ENCODE results near the gene SDSL.

Gene SDSL

GRCh38 chr12:113396828-113397496 lies 25.2 kb upstream of the SDSL start:
- no peak for DNase-seq

DNA sequence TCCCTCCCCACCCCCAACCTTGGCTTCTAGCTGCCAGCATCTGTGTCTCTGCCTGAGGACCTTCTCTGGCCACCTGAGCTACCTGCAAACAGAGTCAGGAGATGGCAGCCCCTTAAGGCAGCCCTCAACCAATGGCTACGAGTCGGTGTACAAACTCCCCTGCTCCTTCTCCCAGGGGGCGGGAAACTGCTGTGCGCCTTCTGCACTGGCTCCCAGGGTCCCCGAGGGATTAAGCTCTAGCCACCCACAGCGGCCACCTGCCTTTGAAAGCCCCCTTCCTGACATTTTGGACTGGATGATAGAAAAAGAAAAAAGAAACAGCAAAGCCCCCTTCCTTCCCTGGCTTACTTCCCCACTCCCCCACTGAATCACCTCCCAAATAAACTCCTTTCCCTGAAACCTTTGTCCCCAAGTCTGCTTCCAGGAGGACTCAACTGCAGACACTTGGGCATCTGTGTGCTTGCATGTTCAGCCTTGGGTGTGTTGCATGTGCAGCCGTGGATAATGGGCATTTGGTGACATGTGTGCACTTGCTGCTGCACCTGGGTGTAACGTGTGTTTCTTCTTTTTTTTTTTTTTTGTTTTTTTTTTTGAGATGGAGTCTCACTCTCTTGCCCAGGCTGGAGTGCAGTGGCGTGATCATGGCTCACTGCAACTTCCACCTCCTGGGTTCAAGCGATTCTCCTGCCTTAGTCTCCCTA lies 24.5 kb upstream of the SDSL start:
- no peak for DNase-seq

DNA sequence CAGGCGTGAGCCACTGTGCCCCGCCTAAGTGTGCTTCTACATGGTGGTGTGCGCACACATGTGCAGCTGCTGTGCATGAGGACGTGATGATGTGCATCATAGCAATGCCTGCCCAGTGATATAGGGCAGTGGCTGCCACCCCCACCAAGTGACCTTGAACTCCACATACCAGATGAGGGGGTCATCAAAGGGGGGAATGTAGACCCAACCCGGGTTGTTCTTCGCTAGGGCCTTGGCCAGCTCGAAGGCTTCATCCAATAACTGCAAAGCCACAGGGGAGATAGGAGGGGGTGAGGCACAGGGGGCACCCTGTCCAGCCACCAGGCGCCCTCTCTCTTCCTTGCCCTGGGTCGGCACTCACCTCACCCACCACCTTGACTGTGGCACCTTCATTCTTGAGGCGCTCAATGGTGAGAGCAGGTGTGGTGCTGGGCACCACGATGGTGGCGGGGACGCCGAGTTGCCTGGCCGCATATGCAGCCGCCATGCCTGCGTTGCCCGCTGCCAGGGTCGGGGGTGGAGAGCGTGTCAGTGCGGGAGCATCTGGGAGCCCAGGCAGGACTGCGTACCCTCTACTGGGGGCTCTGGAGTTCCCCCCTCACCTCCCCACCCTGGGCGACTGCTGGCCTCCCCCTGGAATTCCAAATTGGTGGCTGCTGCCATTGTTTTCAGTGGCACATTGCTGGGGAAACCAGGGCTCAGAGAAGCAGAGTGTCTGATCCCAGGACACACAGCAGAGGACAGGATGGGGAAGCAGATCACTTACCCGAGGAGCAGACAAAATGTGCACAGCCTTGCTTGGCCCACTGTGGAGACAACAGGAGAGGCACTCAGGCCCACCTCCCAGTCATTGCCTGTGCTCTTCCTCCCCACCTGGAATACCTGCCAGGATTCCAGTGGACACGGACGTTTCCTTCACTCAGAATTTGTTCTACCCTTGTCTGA lies 23.6 kb upstream of the SDSL start:
- DNase-seq, result no peak

- no peak for DNase-seq
Observed at GRCh38 chr12:113399490-113399889, 22.7 kb upstream of the SDSL start.

- DNase-seq, result no peak
Observed at GRCh38 chr12:113400362-113400761, 21.8 kb upstream of the SDSL start.

DNA sequence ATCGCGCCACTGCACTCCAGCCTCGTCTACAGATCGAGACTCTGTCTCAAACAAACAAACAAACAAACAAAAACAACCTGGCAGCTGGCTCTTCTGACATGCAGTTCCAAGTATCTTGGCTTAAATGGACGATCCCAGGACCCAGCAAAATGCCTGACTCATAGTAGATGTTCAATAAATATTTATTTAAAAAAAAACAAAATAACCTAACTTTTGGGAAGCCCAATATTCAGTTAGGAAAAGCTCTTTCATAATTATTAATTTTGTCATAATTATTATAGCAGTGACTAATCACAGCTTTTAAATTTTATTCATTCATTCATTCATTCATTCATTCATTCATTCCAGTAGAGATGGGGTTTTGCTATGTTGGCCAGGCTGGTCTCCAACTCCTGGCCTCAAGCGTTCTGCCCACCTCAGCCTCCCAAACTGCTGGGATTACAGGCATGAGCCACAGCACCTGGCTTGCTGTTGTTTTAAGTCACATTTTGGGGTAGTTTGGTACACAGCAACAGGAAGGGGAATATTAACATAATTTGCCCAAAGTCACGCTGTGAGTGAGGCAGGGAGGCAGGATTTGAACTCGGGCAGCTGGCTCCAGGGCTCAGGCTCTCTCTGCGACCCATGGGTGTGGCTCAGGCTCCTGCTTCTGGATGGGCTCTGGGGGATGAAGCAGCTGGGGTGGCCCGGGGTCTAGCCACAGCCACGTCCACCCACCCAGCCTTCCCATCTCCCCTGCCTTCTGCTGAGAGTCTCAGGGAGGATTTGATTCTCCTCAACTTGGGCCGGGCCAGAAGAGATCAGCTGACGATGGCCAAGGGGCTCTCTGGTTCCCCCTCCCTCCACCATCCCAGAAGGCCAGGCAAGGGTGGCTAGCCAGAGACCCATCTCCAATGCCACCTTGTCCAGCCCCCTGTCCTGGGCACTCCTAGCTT lies 20.8 kb upstream of the SDSL start:
- DNase-seq, result no peak

- no peak for DNase-seq
Observed at GRCh38 chr12:113402586-113403260, 19.5 kb upstream of the SDSL start.

- no peak for DNase-seq
Observed at GRCh38 chr12:113403435-113404415, 18.5 kb upstream of the SDSL start, which contains the start of gene SDS. Gene SDS (minus strand): TSS chr12:113403887. CDS start chr12:113399708, 4,179 bp downstream.

GRCh38 chr12:113405694-113406093 lies 16.5 kb upstream of the SDSL start:
- DNase-seq, result no peak

GRCh38 chr12:113407931-113408600 lies 14.1 kb upstream of the SDSL start:
- no peak for DNase-seq

- no peak for DNase-seq
Observed at GRCh38 chr12:113408756-113409298, 13.4 kb upstream of the SDSL start.

DNA sequence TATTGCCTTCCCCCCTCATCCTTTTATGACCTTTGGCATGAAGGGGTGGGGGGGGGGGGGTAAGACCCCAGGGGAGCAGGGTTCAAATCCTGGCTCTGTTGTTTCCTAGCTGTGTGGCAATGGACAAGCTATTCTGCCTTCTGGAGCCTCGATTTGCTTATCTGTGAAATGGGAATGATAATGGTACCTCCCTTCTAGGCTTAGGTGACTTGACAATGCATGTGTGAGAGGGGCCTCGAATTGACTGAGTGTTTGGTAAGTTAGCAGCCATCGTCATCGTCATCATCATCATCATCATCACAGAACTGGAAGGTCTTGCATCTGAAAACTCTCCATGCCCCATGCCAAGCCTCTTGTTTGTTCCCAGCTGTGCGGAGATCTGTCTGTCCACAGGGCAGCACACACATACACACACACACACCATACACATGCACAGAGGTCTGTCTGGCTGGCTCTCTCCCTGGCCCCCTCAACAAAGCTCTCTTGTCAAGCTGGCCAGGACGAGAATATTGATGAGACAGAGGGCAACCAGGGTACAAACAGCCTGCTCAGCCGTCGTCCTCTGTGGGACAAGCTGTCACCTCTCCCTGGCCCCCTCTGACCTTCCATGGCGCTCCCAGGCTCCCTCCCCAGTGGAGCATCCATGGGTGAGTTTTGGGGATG lies 12.6 kb upstream of the SDSL start:
- no peak for DNase-seq

GRCh38 chr12:113413488-113413939 lies 8.7 kb upstream of the SDSL start:
- no peak for DNase-seq

GRCh38 chr12:113414519-113415038 lies 7.6 kb upstream of the SDSL start:
- DNase-seq, result no peak

DNA sequence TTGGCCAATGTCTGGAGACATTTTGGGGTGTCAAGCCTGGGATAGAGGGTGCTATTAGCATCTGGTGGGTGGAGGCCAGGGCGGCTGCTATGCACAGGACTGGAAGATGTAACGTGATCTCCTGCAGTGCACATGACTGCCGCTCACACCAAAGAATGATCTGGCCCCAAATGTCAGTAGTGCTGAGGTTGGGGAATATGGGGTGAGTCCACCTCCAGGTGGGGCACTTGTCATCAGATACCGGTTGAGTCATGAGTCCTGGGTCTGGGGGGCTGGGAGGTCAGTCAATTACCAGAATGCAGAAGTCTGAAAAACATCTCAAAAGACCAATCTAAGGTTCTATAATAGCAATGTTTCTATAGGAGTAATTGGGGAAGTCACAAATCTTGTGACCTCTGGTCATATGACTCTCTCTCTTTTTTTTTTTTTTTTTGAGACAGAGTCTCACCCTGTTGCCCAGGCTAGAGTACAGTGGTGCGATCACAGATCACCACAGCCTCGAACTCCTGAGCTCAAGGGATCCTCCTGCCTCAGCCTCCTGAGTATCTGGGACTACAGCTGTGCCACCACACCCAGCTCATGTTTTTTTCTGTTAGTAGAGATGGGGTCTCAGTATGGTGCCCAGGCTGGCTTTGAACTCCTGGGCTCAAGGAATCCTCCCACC lies 6.0 kb upstream of the SDSL start:
- no peak for DNase-seq

DNA sequence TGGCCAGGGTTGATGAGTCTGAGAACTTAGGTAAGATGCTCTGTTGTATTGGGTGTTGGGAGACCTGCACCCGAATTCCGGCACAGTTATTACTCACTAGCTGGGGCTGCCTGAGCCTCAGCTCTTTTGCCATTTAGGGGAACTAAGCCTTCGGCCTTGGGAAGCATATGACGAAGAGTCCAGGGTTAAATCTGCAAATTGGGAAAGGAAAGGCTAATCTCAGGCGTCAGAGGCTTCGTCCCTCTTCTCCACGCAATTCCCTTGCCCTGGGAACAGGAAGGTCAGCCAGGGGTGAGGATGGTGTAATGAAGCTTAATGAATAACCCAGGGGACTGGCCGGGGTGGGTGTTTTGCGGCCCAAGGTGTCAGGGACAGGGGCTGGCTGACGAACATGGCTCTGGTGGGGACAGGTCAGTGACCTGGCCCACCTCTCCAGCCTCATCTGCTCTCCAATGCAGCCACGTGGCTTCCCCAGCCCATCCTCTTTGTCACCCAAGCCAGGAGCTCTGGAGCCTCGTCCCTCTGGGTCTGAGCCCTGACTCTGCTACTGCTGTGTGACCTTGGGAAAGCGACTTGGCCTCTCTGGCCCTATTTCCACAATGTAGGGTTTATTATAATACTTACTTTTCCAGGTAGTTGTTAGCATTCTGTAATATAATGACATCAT lies 3.8 kb upstream of the SDSL start:
- DNase-seq, result no peak

DNA sequence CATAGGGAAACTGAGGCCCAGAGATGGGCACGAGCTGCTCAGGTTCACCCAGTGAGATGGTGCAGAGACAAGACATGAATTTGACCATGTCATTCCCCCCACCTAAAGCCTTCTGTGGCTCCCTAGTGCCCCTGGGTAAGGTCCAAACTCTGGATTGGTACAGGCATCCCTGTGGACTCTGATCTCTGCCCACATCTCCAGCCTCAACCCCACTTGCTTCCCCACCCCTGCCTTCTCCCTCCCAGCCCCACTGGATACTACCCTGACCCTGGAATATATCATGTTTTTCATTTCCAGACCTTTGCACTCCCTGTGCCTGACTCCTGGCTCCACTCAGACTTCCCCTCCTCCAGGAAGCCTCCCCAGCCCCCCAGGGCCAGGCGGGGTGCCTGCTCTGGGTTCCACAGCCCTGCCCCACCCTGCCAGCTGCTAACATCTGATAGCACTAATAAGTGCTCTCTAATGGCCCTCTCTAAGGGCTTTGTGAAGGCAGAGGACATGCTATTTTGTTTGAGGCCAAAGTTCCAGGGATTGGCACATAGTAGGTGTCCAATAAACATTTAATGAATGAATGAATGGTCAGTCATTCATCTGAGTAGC lies 1.1 kb upstream of the SDSL start:
- DNase-seq, result no peak
